SU-DHL-6 (cell line): ENCODE measurements around the gene SRGN.

Experiments
- H2AFZ ChIP-seq: fragments of 200-600 bp; sonication (generic); 2 replicates; pipeline ENCODE4 v1.6.1; 2014; ENCODE audit warnings: low read depth, mild to moderate bottlenecking, moderate library complexity, mixed read lengths, antibody characterized with exemption, low read length; ENCODE audit not compliant: severe bottlenecking
- H3F3A ChIP-seq: fragments of 200-600 bp; shearing (Covaris generic); 2 replicates; pipeline ENCODE4 v1.6.0; 2016; ENCODE audit warnings: antibody characterized with exemption, mild to moderate bottlenecking; ENCODE audit not compliant: insufficient read depth
- H3K27ac ChIP-seq: fragments of 200-600 bp; sonication (generic); 2 replicates; pipeline ENCODE4 v1.5.1; 2016; ENCODE audit warnings: low read depth, mild to moderate bottlenecking, low read length, moderate library complexity, mixed read lengths
- H3K27me3 ChIP-seq: fragments of 200-600 bp; sonication (generic), shearing (Covaris generic); 2 replicates; pipeline ENCODE4 v1.6.0; 2014; ENCODE audit warnings: mild to moderate bottlenecking, low read length
- H3K36me3 ChIP-seq: fragments of 200-600 bp; sonication (generic); 2 replicates; pipeline ENCODE4 v1.6.1; 2014; ENCODE audit warnings: mild to moderate bottlenecking, low read length, mixed read lengths
- H3K4me2 ChIP-seq: fragments of 300-600, 200-600 bp; shearing (Covaris generic), sonication (generic); 2 replicates; pipeline ENCODE4 v1.6.0; 2014; ENCODE audit warnings: low read length, low read depth, mild to moderate bottlenecking; ENCODE audit not compliant: poor library complexity, severe bottlenecking
- H3K4me3 ChIP-seq: fragments of 200-600 bp; sonication (generic); 2 replicates; pipeline ENCODE4 v1.5.1; 2014; ENCODE audit warnings: antibody characterized with exemption, low read length, mild to moderate bottlenecking, mixed read lengths; ENCODE audit not compliant: insufficient read depth, poor library complexity, severe bottlenecking
- H3K79me2 ChIP-seq: fragments of 200-600 bp; sonication (generic); 2 replicates; pipeline ENCODE4 v1.6.1; 2014; ENCODE audit warnings: mild to moderate bottlenecking, low read length, moderate library complexity; ENCODE audit not compliant: insufficient read depth
- H3K9ac ChIP-seq: fragments of 200-600 bp; sonication (generic); 2 replicates; pipeline ENCODE4 v1.7.0; 2014; ENCODE audit warnings: mild to moderate bottlenecking, low read length
- H3K9me2 ChIP-seq: fragments of 200-600 bp; sonication (generic); replicated peaks from 2 replicates; pipeline ENCODE4 v1.6.1; 2014; ENCODE audit warnings: low read length; ENCODE audit not compliant: insufficient read depth
- H3K9me3 ChIP-seq: fragments of 200-600 bp; sonication (generic); 2 replicates; pipeline ENCODE4 v1.6.1; 2014; ENCODE audit warnings: low read length, mixed read lengths; ENCODE audit not compliant: insufficient read depth
- H4K20me1 ChIP-seq: fragments of 200-600 bp; sonication (generic); 2 replicates; pipeline ENCODE4 v1.6.1; 2014; ENCODE audit warnings: low read depth, mild to moderate bottlenecking, antibody characterized with exemption, low read length, moderate library complexity, mixed read lengths
- CTCF ChIP-seq: fragments of 200-600 bp; sonication (generic); IDR thresholded peaks from one replicate; pipeline ENCODE4 v1.5.1; 2017; ENCODE audit warnings: antibody characterized with exemption, mild to moderate bottlenecking, low read length, moderate library complexity; ENCODE audit not compliant: insufficient read depth, poor library complexity, severe bottlenecking
- EZH2phosphoT487 ChIP-seq: fragments of 200-600 bp; sonication (generic), shearing (Covaris generic); conservative IDR thresholded peaks from 2 replicates; pipeline ENCODE4 v1.6.1; 2018; ENCODE audit warnings: mild to moderate bottlenecking, antibody characterized with exemption, low read length, moderate library complexity, mixed read lengths

SRGN gene

GRCh38 chr10:69047111-69047832 is 40.6 kb upstream of the SRGN start:
- Histone ChIP-seq H3K27me3 (no peaks in the 10 kb centered on the region), H3K27ac (no peak overlapping the region), H3K4me3 (no peak overlapping the region), H3K9ac (no peak overlapping the region), H2AFZ (no peak overlapping the region), H3K4me2 (no peak overlapping the region), H3F3A (no peaks in the 10 kb centered on the region), H3K9me3 (no peaks in the 10 kb centered on the region), H4K20me1 (no peaks in the 10 kb centered on the region), H3K9me2 (no peaks in the 10 kb centered on the region), H3K36me3 (no peaks in the 10 kb centered on the region), H3K79me2 (no peaks in the 10 kb centered on the region)
- TF ChIP-seq EZH2phosphoT487 = no peak
- no peak for TF ChIP-seq CTCF

- Histone ChIP-seq H3K9me2 (no peaks in the 10 kb centered on the region), H3K27me3 (no peaks in the 10 kb centered on the region), H3K4me2 (no peak overlapping the region), H2AFZ (no peak overlapping the region), H3K27ac (no peak overlapping the region), H3K4me3 (no peak overlapping the region), H3K9me3 (no peaks in the 10 kb centered on the region), H3K79me2 (no peaks in the 10 kb centered on the region), H4K20me1 (no peaks in the 10 kb centered on the region), H3F3A (no peaks in the 10 kb centered on the region), H3K9ac (no peak overlapping the region), H3K36me3 (no peaks in the 10 kb centered on the region)
- TF ChIP-seq CTCF (no peak), EZH2phosphoT487 (no peak)
These were observed 39.8 kb upstream of the SRGN start for GRCh38 chr10:69048103-69048502.

- Histone ChIP-seq H4K20me1 (no peaks in the 10 kb centered on the region), H3K9me2 (no peaks in the 10 kb centered on the region), H2AFZ (no peak overlapping the region), H3K36me3 (no peaks in the 10 kb centered on the region), H3K27ac (no peak overlapping the region), H3K4me3 (no peak overlapping the region), H3F3A (no peaks in the 10 kb centered on the region), H3K27me3 (no peaks in the 10 kb centered on the region), H3K79me2 (no peaks in the 10 kb centered on the region), H3K9ac (no peak overlapping the region), H3K4me2 (no peak overlapping the region), H3K9me3 (no peaks in the 10 kb centered on the region)
- TF ChIP-seq EZH2phosphoT487 (no peak), CTCF (no peak)
These were observed 38.3 kb upstream of the SRGN start for GRCh38 chr10:69049566-69049961.
